Thymus (tissue), 11 donors: ENCODE data around the gene IFNL2. TPM values are rescaled to one million over a fixed set of nuclear protein-coding genes. Genes with fewer than 3 reads are reported as not detected.
"Not testable (repeated sequence)": the region's sequence is repeated elsewhere in the genome, so short reads cannot be mapped to it uniquely, and the experiment has no call there.

Experiments
- DNase-seq, 9 donors: peaks; one replicate each; pipeline ENCODE4 v3.0.0-alpha.2; 2013; ENCODE audit warnings: low spot score in 9 of 9, low read depth in 6 of 9, missing footprints in 1 of 9
- H3K27ac ChIP-seq, 2 donors: one replicate each; pipeline ENCODE4 v1.5.1; 2013; ENCODE audit warnings: control low read depth in 1 of 2, low read depth in 1 of 2, low read length in 1 of 2, mild to moderate bottlenecking in 1 of 2, moderate library complexity in 1 of 2
- H3K27me3 ChIP-seq, 2 donors: one replicate each; pipeline ENCODE4 v1.5.1; 2013; ENCODE audit warnings: low read length in 1 of 2; ENCODE audit not compliant: control insufficient read depth in 2 of 2, insufficient read depth in 1 of 2
- H3K36me3 ChIP-seq, 2 donors: one replicate each; pipeline ENCODE4 v1.5.1; 2013; ENCODE audit warnings: low read length in 1 of 2, mild to moderate bottlenecking in 1 of 2, moderate library complexity in 1 of 2; ENCODE audit not compliant: control insufficient read depth in 2 of 2, insufficient read depth in 2 of 2
- H3K4me1 ChIP-seq, 2 donors: one replicate each; pipeline ENCODE4 v1.5.1; 2013; ENCODE audit warnings: low read length in 2 of 2; ENCODE audit not compliant: control insufficient read depth in 2 of 2, insufficient read depth in 2 of 2
- H3K4me3 ChIP-seq, 2 donors: one replicate each; pipeline ENCODE4 v1.5.1; 2013; ENCODE audit warnings: low read length in 2 of 2, control low read depth in 1 of 2, mild to moderate bottlenecking in 1 of 2
- H3K9me3 ChIP-seq, 2 donors: one replicate each; pipeline ENCODE4 v1.5.1; 2013; ENCODE audit warnings: low read length in 1 of 2, mild to moderate bottlenecking in 1 of 2; ENCODE audit not compliant: control insufficient read depth in 2 of 2, insufficient read depth in 1 of 2
- WGBS: extraction: QIAGEN DNeasy Blood & Tissue Kit; methylation state at CpG from one replicate; pipeline ENCODE4 v1.1.7; 2013; 5-methylcytosine and 5-hydroxymethylcytosine counted together
- polyA plus RNA-seq: library from polyadenylated mRNA; stranded (reverse); fragments of 200-250 nt; gene quantifications from one replicate; pipeline ENCODE4 v1.2.3, GENCODE V29; 2013
- total RNA-seq: library from RNA; stranded (reverse); fragments of 120-200 nt; gene quantifications from one replicate; pipeline ENCODE4 v1.2.4, GENCODE V29; 2013
- donor health status: healthy.

The IFNL2 gene
- total and polyA plus RNA-seq, 2 donors = 0.07 to 0.14 TPM

DNA sequence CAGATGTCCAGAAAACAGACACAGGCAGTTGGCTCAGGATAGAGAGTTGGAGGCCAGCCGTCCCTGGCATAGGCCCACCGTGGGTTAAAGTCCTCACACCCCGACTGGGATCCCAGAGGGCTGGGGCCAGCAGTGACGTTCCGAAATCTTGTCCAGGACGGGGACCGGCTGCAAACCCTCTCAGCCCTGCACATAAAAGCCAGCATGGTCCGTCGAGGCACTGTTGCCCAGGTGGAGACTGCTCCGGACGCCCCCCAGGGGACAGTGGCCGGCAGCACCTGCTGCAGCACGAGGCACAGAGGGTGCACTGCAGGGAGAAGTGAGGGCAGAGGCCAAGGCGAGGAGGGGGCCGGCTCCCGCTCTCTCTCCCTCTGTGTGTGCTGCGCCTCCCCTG lies 4.3 kb upstream of the IFNL2 start:
- no peaks in the 10 kb centered on the region for H3K9me3 ChIP-seq
- H3K4me3 ChIP-seq = no peak overlapping the region
- H3K27me3 ChIP-seq = peaks cover 35 to 53% of the 10 kb centered on the region in 2 donors
- 32% methylated on average over 17 of the region's 17 CpGs for WGBS
- DNase-seq = no peak
- H3K27ac ChIP-seq = no peak overlapping the region
- no peaks in the 10 kb centered on the region for H3K36me3 ChIP-seq
- no peaks in the 10 kb centered on the region for H3K4me1 ChIP-seq

DNA sequence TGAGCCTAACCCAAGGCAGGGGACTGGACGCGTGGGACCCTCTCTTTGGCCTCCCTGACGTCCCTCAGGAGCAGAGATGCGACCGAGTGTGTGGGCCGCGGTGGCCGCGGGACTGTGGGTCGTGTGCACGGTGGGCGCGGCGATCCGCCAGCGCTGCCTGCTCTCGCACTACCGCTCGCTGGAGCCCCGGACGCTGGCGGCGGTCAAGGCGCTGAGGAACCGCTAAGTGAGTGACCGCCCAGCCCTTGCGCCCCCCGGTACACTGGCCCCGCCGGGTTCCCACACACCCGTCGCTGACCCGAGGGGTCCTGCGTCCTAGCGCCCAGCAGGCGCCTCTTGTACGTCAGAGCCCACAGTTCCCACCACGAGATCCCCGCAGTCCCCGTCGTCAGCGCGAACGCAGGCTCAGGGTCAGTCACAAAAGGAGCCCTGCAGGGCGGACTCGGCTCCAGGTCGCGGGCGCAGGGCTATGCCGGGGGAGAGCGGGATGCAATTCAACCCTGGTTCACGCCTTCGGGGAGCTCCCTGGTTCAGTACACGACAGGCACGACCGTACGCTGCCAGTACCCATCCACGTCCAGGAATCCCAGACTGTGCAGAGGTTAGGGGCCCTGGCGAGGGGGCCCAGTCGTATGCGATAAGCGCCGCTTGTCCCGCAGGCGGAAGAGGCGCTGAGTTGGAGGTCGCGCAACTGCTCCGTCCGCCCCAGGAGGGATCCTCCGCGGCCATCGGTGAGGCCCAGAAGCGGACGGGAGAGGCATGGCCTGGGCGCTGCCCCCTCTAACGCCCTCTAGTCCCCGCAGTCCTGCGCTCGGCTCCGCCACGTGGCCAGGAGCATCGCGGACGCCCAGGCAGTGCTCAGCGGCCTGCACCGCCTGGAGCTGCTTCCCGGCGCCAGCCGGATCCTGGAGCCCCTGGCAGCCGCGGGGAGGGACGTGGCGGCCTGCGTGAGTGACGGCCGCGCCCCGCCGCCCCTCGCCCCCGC lies 3.6 kb upstream of the IFNL2 start:
- 13% methylated on average over 102 of the region's 102 CpGs for WGBS
- no peak for DNase-seq

DNA sequence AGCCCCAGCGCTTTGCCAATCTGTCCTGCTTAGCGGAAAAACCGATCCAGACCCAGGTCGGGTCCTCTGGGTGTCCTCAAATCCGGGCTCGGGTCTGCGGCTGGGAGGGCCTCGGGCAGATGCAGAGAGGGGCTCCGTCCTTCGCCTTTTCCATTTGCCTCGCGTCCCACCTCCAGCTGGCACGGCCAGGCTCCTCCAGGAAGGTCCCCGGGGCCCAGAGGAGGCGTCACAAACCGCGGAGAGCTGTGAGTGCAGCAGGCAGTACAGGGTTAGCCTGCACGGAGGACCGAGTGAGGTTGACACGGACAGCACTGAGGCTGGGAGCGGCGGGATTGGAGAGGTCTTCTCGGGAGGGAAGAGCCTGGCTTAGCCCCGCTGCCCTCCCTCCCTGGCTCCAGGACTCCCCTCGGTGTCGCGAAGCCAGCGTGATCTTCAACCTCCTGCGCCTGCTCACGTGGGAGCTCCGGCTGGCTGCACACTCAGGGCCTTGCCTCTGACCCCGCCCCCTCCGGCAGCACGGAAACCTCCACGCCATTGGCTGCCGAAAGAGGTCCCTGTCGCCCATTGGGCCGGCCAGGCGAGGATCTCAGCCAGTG lies 2.8 kb upstream of the IFNL2 start:
- Histone ChIP-seq H3K4me3 (no peak overlapping the region), H3K9me3 (no peaks in the 10 kb centered on the region), H3K36me3 (no peaks in the 10 kb centered on the region), H3K4me1 (no peaks in the 10 kb centered on the region), H3K27ac (no peak overlapping the region), H3K27me3 (peaks cover 35 to 55% of the 10 kb centered on the region in 2 donors)
- DNase-seq = no peak
- 56% methylated on average over 39 of the region's 39 CpGs for WGBS

More for the DNA sequence above, 3.6 kb upstream of the IFNL2 start:
- H3K27ac ChIP-seq = no peak overlapping the region
- H3K9me3 ChIP-seq = no peaks in the 10 kb centered on the region
- H3K4me1 ChIP-seq = no peaks in the 10 kb centered on the region
- no peak overlapping the region for H3K4me3 ChIP-seq
- no peaks in the 10 kb centered on the region for H3K36me3 ChIP-seq
- peaks cover 35 to 53% of the 10 kb centered on the region in 2 donors for H3K27me3 ChIP-seq

- not testable (repeated sequence) for H3K4me3 ChIP-seq, H3K36me3 ChIP-seq, H3K4me1 ChIP-seq, DNase-seq, H3K27ac ChIP-seq, H3K9me3 ChIP-seq
- WGBS = 88% methylated on average over 10 of the region's 10 CpGs
- H3K27me3 ChIP-seq = peaks cover 21 to 32% of the 10 kb centered on the region in 2 donors
Observed at GRCh38 chr19:39268531-39269223, 481 bp downstream of the IFNL2 start.

DNA sequence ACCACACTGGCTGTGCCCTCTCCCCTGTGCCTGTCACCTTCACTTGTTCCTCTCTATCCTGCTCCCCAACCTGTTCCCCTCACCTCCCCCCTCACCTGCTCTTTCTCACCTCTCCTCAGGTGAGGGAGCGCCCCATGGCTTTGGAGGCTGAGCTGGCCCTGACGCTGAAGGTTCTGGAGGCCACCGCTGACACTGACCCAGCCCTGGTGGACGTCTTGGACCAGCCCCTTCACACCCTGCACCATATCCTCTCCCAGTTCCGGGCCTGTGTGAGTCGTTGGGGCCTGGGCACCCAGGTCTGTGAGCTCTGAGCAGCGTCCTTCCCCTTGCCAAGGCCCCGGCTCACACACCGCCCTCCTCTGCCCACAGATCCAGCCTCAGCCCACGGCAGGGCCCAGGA lies 1.2 kb downstream of the IFNL2 start:
- not testable (repeated sequence) for H3K36me3 ChIP-seq, H3K27ac ChIP-seq, DNase-seq, H3K9me3 ChIP-seq, H3K4me1 ChIP-seq, H3K4me3 ChIP-seq
- peaks cover 14 to 26% of the 10 kb centered on the region in 2 donors for H3K27me3 ChIP-seq
- 90% methylated on average over 10 of the region's 10 CpGs for WGBS

- H3K9me3 ChIP-seq = no peaks in the 10 kb centered on the region
- 90% methylated on average over 9 of the region's 9 CpGs for whole genome bisulfite sequencing
- no peak overlapping the region for H3K4me3 ChIP-seq
- DNase-seq = no peak
- H3K27ac ChIP-seq = no peak overlapping the region
- no peaks in the 10 kb centered on the region for H3K36me3 ChIP-seq
- no peaks in the 10 kb centered on the region for H3K4me1 ChIP-seq
- peaks cover 5 to 18% of the 10 kb centered on the region in 2 donors for H3K27me3 ChIP-seq
Observed at GRCh38 chr19:39270036-39270871, 2.1 kb downstream of the IFNL2 start.

GRCh38 chr19:39273859-39274258 lies 5.7 kb downstream of the IFNL2 start:
- WGBS = 93% methylated on average over 5 of the region's 5 CpGs
- DNase-seq, H3K9me3 ChIP-seq, H3K36me3 ChIP-seq, H3K4me1 ChIP-seq, H3K27ac ChIP-seq, H3K4me3 ChIP-seq: not testable (repeated sequence)
- peaks cover 0 to 10% of the 10 kb centered on the region in 2 donors for H3K27me3 ChIP-seq

DNA sequence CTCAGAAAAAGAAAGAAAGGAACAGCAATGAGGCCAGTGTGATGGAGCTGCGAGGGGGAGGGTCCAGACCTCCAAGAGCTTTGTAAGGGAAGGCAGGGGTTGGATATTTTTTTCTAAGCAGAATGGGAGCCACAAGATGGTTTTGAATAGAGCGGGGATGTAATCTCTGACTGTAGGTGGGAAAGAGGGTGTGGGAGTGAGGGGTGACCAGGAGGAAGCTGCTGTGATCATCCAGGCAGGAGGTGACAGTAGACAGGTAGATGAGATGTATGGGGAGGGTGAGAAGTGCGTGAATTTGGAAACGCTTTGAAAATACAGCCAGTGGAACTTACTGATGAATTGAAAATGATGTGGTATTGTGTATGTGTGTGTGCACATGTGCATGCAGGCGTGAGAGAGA lies 7.4 kb downstream of the IFNL2 start:
- H3K27me3 ChIP-seq = peaks cover 0 to 5% of the 10 kb centered on the region in 2 donors
- H3K36me3 ChIP-seq = no peaks in the 10 kb centered on the region
- DNase-seq = no peak
- 91% methylated on average over 5 of the region's 5 CpGs for WGBS
- no peak overlapping the region for H3K27ac ChIP-seq
- H3K9me3 ChIP-seq = no peaks in the 10 kb centered on the region
- no peak overlapping the region for H3K4me3 ChIP-seq
- no peaks in the 10 kb centered on the region for H3K4me1 ChIP-seq
